ENCODE results near the gene TMEM72. TPM values are rescaled to one million over a fixed set of nuclear protein-coding genes. Genes with fewer than 3 reads are reported as not detected.

Gene TMEM72
- total and polyA plus RNA-seq, 2 of the 13 experiments (the other 11 are each of a cell fraction or from before 2014, with no cell fraction given), result 0.04 TPM; not detected in 1

DNA sequence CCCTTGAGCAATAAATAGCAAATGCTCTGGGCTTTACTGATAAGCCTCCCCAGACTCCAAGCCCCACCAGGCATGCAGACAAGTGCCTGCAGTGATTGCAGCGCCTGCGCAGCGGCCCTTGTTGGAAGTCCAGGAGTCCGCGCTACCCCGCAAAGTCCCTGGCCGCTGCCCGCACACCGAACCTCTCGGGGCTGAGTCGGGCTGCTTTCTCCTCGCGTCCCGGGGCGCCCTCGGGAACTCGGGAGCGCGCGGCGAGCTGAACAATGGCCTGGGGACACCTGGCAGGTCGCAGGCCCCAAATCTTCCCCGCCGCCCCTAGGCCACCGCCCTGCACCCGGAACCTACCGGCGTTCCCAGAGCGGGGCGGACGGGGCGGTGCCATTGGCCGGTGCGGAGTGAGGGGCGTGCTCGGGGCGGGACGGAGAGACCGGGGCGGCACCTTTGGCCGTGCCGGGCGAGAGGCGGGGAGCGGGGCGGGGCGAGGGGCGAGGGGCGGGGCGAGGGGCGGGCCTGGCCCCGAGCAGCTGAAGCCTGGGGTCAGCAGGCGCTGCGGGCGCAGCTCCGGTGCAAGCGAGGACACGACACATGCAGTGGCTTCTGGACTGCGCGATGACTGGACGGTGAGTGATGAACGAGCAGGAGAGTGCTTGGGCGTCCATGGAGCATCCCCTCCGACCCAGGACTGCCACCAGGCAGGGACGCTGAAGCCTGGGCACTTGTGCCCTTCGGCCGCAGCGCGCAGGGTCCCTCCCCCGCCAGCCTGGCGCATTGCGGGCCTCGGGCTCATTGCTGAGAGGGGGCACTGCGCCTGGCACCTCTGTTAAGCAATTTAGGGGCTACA, 48.3 kb downstream of the TMEM72 start, which contains the start of gene RASSF4 (continued):
- TF ChIP-seq, protein P1, sequence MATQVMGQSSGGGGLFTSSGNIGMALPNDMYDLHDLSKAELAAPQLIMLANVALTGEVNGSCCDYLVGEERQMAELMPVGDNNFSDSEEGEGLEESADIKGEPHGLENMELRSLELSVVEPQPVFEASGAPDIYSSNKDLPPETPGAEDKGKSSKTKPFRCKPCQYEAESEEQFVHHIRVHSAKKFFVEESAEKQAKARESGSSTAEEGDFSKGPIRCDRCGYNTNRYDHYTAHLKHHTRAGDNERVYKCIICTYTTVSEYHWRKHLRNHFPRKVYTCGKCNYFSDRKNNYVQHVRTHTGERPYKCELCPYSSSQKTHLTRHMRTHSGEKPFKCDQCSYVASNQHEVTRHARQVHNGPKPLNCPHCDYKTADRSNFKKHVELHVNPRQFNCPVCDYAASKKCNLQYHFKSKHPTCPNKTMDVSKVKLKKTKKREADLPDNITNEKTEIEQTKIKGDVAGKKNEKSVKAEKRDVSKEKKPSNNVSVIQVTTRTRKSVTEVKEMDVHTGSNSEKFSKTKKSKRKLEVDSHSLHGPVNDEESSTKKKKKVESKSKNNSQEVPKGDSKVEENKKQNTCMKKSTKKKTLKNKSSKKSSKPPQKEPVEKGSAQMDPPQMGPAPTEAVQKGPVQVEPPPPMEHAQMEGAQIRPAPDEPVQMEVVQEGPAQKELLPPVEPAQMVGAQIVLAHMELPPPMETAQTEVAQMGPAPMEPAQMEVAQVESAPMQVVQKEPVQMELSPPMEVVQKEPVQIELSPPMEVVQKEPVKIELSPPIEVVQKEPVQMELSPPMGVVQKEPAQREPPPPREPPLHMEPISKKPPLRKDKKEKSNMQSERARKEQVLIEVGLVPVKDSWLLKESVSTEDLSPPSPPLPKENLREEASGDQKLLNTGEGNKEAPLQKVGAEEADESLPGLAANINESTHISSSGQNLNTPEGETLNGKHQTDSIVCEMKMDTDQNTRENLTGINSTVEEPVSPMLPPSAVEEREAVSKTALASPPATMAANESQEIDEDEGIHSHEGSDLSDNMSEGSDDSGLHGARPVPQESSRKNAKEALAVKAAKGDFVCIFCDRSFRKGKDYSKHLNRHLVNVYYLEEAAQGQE (IDR thresholded peaks at IDR 0.05; ENCODE audit: borderline replicate concordance in 1 of 2, low read depth in 1 of 2, low read length in 2 of 2), result peak in 1 of 2 experiments; percentile 12; a peak in 1 of 4 replicates
- peak; percentile 62 for TF ChIP-seq DR1 (CRISPR knock-in tag; IDR thresholded peaks at IDR 0.05)
- TF ChIP-seq, protein P2, sequence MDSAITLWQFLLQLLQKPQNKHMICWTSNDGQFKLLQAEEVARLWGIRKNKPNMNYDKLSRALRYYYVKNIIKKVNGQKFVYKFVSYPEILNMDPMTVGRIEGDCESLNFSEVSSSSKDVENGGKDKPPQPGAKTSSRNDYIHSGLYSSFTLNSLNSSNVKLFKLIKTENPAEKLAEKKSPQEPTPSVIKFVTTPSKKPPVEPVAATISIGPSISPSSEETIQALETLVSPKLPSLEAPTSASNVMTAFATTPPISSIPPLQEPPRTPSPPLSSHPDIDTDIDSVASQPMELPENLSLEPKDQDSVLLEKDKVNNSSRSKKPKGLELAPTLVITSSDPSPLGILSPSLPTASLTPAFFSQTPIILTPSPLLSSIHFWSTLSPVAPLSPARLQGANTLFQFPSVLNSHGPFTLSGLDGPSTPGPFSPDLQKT (CRISPR knock-in tag; IDR thresholded peaks at IDR 0.05; ENCODE audit: borderline replicate concordance), result no peak
- 0 out of 2 replicates have a peak, but pooled peaks have one; percentile 33 for TF ChIP-seq ZNF547 (CRISPR knock-in tag; IDR thresholded peaks at IDR 0.05)
- TF ChIP-seq ZNF343 (CRISPR knock-in tag; IDR thresholded peaks at IDR 0.05), result no peak
- no peak for TF ChIP-seq ZNF672 (CRISPR knock-in tag; IDR thresholded peaks at IDR 0.05)
- TF ChIP-seq SRF (IDR thresholded peaks at IDR 0.05; ENCODE audit: low read depth, low read length), result no peak
- peak; percentile 98 for TF ChIP-seq PHF8 (CRISPR knock-in tag; IDR thresholded peaks at IDR 0.05)
- TF ChIP-seq U2AF1 (optimal IDR thresholded peaks at IDR 0.05; ENCODE audit: low read depth, low read length), result no peak
- peak; percentile 43 for TF ChIP-seq HNF4A (CRISPR knock-in tag; IDR thresholded peaks at IDR 0.05)
- TF ChIP-seq YEATS4 (CRISPR knock-in tag; IDR thresholded peaks at IDR 0.05; ENCODE audit: borderline replicate concordance), result peak; percentile 82; the same call in 1 of the 2 replicates
- no peak for TF ChIP-seq PPARG (CRISPR knock-in tag; conservative IDR thresholded peaks at IDR 0.05)
- no peak; the same call in 1 of the 2 replicates for TF ChIP-seq ZNF784 (CRISPR knock-in tag; IDR thresholded peaks at IDR 0.05; ENCODE audit: borderline replicate concordance)
- TF ChIP-seq TCF7L2 (IDR thresholded peaks at IDR 0.05; ENCODE audit: low read depth, low read length), result no peak
- TF ChIP-seq EP300 (IDR thresholded peaks at IDR 0.05; ENCODE audit: low read depth in 2 of 2, low read length in 2 of 2), result peak in 1 of 2 experiments; percentile 7; a peak in 1 of 4 replicates
- TF ChIP-seq EP300 (CRISPR knock-in tag; IDR thresholded peaks at IDR 0.05; ENCODE audit: borderline replicate concordance), result 0 out of 2 replicates have a peak, but pooled peaks have one; percentile 23
- TF ChIP-seq ZNF577 (CRISPR knock-in tag; IDR thresholded peaks at IDR 0.05; ENCODE audit: borderline replicate concordance, low read depth), result no peak
- no peak for TF ChIP-seq ZFAT (CRISPR knock-in tag; conservative IDR thresholded peaks at IDR 0.05)
- TF ChIP-seq, protein P3, sequence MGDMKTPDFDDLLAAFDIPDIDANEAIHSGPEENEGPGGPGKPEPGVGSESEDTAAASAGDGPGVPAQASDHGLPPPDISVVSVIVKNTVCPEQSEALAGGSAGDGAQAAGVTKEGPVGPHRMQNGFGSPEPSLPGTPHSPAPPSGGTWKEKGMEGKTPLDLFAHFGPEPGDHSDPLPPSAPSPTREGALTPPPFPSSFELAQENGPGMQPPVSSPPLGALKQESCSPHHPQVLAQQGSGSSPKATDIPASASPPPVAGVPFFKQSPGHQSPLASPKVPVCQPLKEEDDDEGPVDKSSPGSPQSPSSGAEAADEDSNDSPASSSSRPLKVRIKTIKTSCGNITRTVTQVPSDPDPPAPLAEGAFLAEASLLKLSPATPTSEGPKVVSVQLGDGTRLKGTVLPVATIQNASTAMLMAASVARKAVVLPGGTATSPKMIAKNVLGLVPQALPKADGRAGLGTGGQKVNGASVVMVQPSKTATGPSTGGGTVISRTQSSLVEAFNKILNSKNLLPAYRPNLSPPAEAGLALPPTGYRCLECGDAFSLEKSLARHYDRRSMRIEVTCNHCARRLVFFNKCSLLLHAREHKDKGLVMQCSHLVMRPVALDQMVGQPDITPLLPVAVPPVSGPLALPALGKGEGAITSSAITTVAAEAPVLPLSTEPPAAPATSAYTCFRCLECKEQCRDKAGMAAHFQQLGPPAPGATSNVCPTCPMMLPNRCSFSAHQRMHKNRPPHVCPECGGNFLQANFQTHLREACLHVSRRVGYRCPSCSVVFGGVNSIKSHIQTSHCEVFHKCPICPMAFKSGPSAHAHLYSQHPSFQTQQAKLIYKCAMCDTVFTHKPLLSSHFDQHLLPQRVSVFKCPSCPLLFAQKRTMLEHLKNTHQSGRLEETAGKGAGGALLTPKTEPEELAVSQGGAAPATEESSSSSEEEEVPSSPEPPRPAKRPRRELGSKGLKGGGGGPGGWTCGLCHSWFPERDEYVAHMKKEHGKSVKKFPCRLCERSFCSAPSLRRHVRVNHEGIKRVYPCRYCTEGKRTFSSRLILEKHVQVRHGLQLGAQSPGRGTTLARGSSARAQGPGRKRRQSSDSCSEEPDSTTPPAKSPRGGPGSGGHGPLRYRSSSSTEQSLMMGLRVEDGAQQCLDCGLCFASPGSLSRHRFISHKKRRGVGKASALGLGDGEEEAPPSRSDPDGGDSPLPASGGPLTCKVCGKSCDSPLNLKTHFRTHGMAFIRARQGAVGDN (CRISPR knock-in tag; IDR thresholded peaks at IDR 0.05), result peak; percentile 91
